ENCODE data around the gene ANKRD55. TPM values are rescaled to one million over a fixed set of nuclear protein-coding genes. Genes with fewer than 3 reads are reported as not detected.

ANKRD55 gene
- polyA plus RNA-seq, 1 of the 3 experiments (the other 2 are of a cell fraction), result not detected

GRCh38 chr5:56055859-56056258, 177.3 kb downstream of the ANKRD55 start:
- POLR2A ChIA-PET, result no interaction called here
- TF ChIP-seq MAX (IDR thresholded peaks at IDR 0.05; ENCODE audit: low read depth) (no peak), JUND (IDR thresholded peaks at IDR 0.05) (no peak), TEAD4 (IDR thresholded peaks at IDR 0.05; ENCODE audit: borderline replicate concordance, insufficient read depth) (no peak), MEF2A (IDR thresholded peaks at IDR 0.05; ENCODE audit: borderline replicate concordance, low read depth) (no peak), CTCF (IDR thresholded peaks at IDR 0.05) (no peak)

GRCh38 chr5:56055287-56055686, 177.8 kb downstream of the ANKRD55 start:
- Histone ChIP-seq H4K20me1 (ENCODE audit: insufficient read depth) (no peaks in the 10 kb centered on the region), H3K4me3 (ENCODE audit: low read depth in 2 of 2, low read length in 1 of 2) (no peak overlapping the region), H3K4me1 (ENCODE audit: control insufficient read depth in 1 of 2, insufficient read depth in 2 of 2, low read depth in 1 of 2, low read length in 1 of 2) (peaks cover 5 to 6% of the 10 kb centered on the region in 2 experiments; a peak in 3 of 4 replicates), H3K9ac (no peak overlapping the region), H3K4me2 (no peak overlapping the region), H3K36me3 (replicated peaks in 1 of 2; ENCODE audit: control insufficient read depth in 1 of 2, insufficient read depth in 2 of 2, low read length in 1 of 2) (no peaks in the 10 kb centered on the region), H3K79me2 (ENCODE audit: insufficient read depth) (no peaks in the 10 kb centered on the region), H2AFZ (ENCODE audit: low read depth) (no peak overlapping the region), H3K9me2 (no peaks in the 10 kb centered on the region), H3F3A (replicated peaks; ENCODE audit: insufficient read depth) (peaks cover 5% of the 10 kb centered on the region), H3K9me3 (no peaks in the 10 kb centered on the region), H3K27ac (ENCODE audit: low read depth in 2 of 2, low read length in 1 of 2) (no peak overlapping the region), H3K27me3 (ENCODE audit: insufficient read depth) (no peaks in the 10 kb centered on the region)
- DNase-seq, result no peak
- POLR2A ChIA-PET, result no interaction called here
- TF ChIP-seq USF1 (IDR thresholded peaks at IDR 0.05; ENCODE audit: borderline replicate concordance, low read depth) (no peak), REST (IDR thresholded peaks at IDR 0.05; ENCODE audit: low read depth, low read length) (no peak), YY1 (IDR thresholded peaks at IDR 0.05; ENCODE audit: low read depth) (no peak), TCF12 (IDR thresholded peaks at IDR 0.05) (no peak), RAD21 (IDR thresholded peaks at IDR 0.05; ENCODE audit: low read length) (no peak)
- 57% methylated on average over 1 of the region's 1 CpG for WGBS (ENCODE audit: low lambda C conversion rate)
- CTCF ChIA-PET, result no interaction called here

More at GRCh38 chr5:56055859-56056258, 177.3 kb downstream of the ANKRD55 start:
- no peaks in the 10 kb centered on the region for H3K79me2 ChIP-seq (ENCODE audit: insufficient read depth)
- H2AFZ ChIP-seq (ENCODE audit: low read depth), result no peak overlapping the region
- H3K27ac ChIP-seq (ENCODE audit: low read depth in 2 of 2, low read length in 1 of 2), result no peak overlapping the region
- peaks cover 5% of the 10 kb centered on the region for H3F3A ChIP-seq (replicated peaks; ENCODE audit: insufficient read depth)
- no peaks in the 10 kb centered on the region for H3K9me2 ChIP-seq
- no peaks in the 10 kb centered on the region for H3K9me3 ChIP-seq
- 68% methylated on average over 3 of the region's 3 CpGs for whole genome bisulfite sequencing (ENCODE audit: low lambda C conversion rate)
- H3K4me2 ChIP-seq, result no peak overlapping the region
- H3K36me3 ChIP-seq (replicated peaks in 1 of 2; ENCODE audit: control insufficient read depth in 1 of 2, insufficient read depth in 2 of 2, low read length in 1 of 2), result no peaks in the 10 kb centered on the region
- H3K9ac ChIP-seq, result no peak overlapping the region
- no peak for DNase-seq
- H3K4me3 ChIP-seq (ENCODE audit: low read depth in 2 of 2, low read length in 1 of 2), result no peak overlapping the region
- no peaks in the 10 kb centered on the region for H3K27me3 ChIP-seq (ENCODE audit: insufficient read depth)
- CTCF ChIA-PET, result no interaction called here
- H4K20me1 ChIP-seq (ENCODE audit: insufficient read depth), result no peaks in the 10 kb centered on the region
- H3K4me1 ChIP-seq (ENCODE audit: control insufficient read depth in 1 of 2, insufficient read depth in 2 of 2, low read depth in 1 of 2, low read length in 1 of 2), result peaks cover 0 to 2% of the 10 kb centered on the region in 2 experiments; a peak in 2 of 4 replicates
